ENCODE results near the gene MDP1.

DNA sequence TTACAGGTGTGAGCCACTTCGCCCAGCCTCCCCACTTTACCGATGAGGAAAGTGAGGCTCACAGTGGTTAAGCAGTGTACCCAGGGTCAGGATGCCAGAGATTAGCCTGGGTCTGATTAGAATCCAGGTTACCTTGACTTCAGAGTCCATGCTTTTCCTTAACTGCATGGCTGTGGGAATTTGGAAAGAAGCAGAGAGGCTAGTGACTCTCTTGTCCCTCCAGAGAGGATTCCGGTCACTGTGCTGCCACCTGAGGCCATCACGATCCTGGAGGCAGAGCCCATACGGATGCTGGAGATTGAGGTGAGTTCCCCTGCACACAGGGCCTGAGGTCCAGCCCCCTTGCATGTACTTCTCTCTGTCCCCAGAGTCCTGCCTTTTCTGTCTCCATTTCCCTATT is 39.3 kb downstream of the MDP1 start:
- TF ChIP-seq POLR2A (IDR thresholded peaks at IDR 0.05; ENCODE audit: low read length) (no peak), HOXA7 (CRISPR knock-in tag; IDR thresholded peaks at IDR 0.05) (no peak)
- TF ChIP-seq, protein P1, sequence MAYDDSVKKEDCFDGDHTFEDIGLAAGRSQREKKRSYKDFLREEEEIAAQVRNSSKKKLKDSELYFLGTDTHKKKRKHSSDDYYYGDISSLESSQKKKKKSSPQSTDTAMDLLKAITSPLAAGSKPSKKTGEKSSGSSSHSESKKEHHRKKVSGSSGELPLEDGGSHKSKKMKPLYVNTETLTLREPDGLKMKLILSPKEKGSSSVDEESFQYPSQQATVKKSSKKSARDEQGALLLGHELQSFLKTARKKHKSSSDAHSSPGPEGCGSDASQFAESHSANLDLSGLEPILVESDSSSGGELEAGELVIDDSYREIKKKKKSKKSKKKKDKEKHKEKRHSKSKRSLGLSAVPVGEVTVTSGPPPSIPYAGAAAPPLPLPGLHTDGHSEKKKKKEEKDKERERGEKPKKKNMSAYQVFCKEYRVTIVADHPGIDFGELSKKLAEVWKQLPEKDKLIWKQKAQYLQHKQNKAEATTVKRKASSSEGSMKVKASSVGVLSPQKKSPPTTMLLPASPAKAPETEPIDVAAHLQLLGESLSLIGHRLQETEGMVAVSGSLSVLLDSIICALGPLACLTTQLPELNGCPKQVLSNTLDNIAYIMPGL (CRISPR knock-in tag; IDR thresholded peaks at IDR 0.05; ENCODE audit: borderline replicate concordance), result no peak
